K562 (cell line): ENCODE data around the gene ARSD. TPM values are rescaled to one million over a fixed set of nuclear protein-coding genes. Genes with fewer than 3 reads are reported as not detected.

Source experiments
- ATAC-seq: fragments of 200-7000 bp; cut with Tn5 transposase; 3 replicates; pipeline ENCODE4 v1.9.1; 2020; ENCODE audit warnings: moderate library complexity
- BruUV-seq: library from RNA; stranded (reverse); fragments of 400-500 nt; replicated peaks from 2 replicates; lab custom pipeline; 2021; lab: Mats Ljungman, UMichigan
- CTCF ChIA-PET: fragments of 300-600 bp; formaldehyde crosslinking; extraction: SDS; loops from one replicate; lab custom pipeline; 2021; ENCODE audit warnings: low intra/inter-chr PET ratio; lab: Yijun Ruan, JAX
- POLR2A ChIA-PET: fragments of 300-600, 350-650 bp; sonication (Branson Sonifier 250); formaldehyde crosslinking; extraction: SDS; loops from one replicate; lab custom pipeline; 2021; ENCODE audit warnings: antibody characterized with exemption, inconsistent platforms; lab: Yijun Ruan, JAX
- DNase-seq, 4 experiments: peaks; one replicate each; pipeline versions ENCODE4 v3.0.0 to v3.0.0-alpha.2; 2011 to 2018; ENCODE audit warnings: low spot score in 3 of 4, mixed read lengths in 3 of 4; ENCODE audit errors: extremely low read depth in 1 of 4
- FAIRE-seq: peaks from 2 replicates; lab custom pipeline; 2011; peaks lifted over from hg19 to GRCh38; lab: Jason Lieb, UNC
- H2AFZ ChIP-seq: 2 replicates; pipeline ENCODE4 v1.6.0; 2011; ENCODE audit warnings: low read depth, low read length, control low read depth, inconsistent platforms
- H3K27ac ChIP-seq: fragments of 200-600 bp; 3 replicates; pipeline ENCODE4 v1.8.0; 2011; ENCODE audit warnings: low read depth, mild to moderate bottlenecking, control low read depth, inconsistent platforms, low read length, moderate library complexity, mixed read lengths; ENCODE audit errors: extremely low read depth
- H3K27me3 ChIP-seq, 2 experiments: fragments of 300-600 bp in 1 of 2; 2 replicates in 1 of 2; 3 replicates in 1 of 2; pipeline versions ENCODE4 v1.6.0 to v1.8.0; 2011; ENCODE audit warnings: inconsistent platforms in 2 of 2, low read length in 2 of 2, mild to moderate bottlenecking in 1 of 2, mixed read lengths in 1 of 2, moderate library complexity in 1 of 2; ENCODE audit not compliant: control insufficient read depth in 2 of 2, insufficient read depth in 2 of 2
- H3K36me3 ChIP-seq: fragments of 300-600 bp; 3 replicates; pipeline ENCODE4 v1.8.0; 2011; ENCODE audit warnings: mild to moderate bottlenecking, low read length, inconsistent platforms; ENCODE audit not compliant: control insufficient read depth, insufficient read depth
- H3K4me1 ChIP-seq, 2 experiments: fragments of 200-600 bp in 1 of 2; replicated peaks in 1 of 2; 2 replicates in 1 of 2; 3 replicates in 1 of 2; pipeline versions ENCODE4 v1.5.1 to v1.8.0; 2011; ENCODE audit warnings: inconsistent platforms in 2 of 2, low read length in 2 of 2, mild to moderate bottlenecking in 1 of 2, mixed read lengths in 1 of 2, moderate library complexity in 1 of 2; ENCODE audit not compliant: control insufficient read depth in 2 of 2, insufficient read depth in 2 of 2
- H3K4me2 ChIP-seq: 2 replicates; pipeline ENCODE4 v1.6.1; 2011; ENCODE audit warnings: low read length, control low read depth, inconsistent platforms, mixed read lengths; ENCODE audit not compliant: insufficient read depth
- H3K4me3 ChIP-seq: fragments of 200-600 bp; sonication (generic), shearing (Covaris generic); 2 replicates; pipeline ENCODE4 v1.5.1; 2016; ENCODE audit warnings: control low read depth, inconsistent platforms
- H3K79me2 ChIP-seq: fragments of 200-600 bp; 3 replicates; pipeline ENCODE4 v1.8.0; 2011; ENCODE audit warnings: low read length, inconsistent platforms; ENCODE audit not compliant: control insufficient read depth, insufficient read depth
- H3K9ac ChIP-seq, 2 experiments: 2 replicates each; pipeline versions ENCODE4 v1.6.0 to v1.6.1; 2011; ENCODE audit warnings: low read depth in 2 of 2, low read length in 2 of 2, control low read depth in 1 of 2, inconsistent platforms in 1 of 2, mild to moderate bottlenecking in 1 of 2, mixed read lengths in 1 of 2; ENCODE audit not compliant: insufficient read depth in 1 of 2
- H3K9me1 ChIP-seq: one replicate; pipeline ENCODE4 v1.6.0; 2011; ENCODE audit warnings: inconsistent platforms, mild to moderate bottlenecking, low read length, moderate library complexity; ENCODE audit not compliant: control insufficient read depth, insufficient read depth
- H3K9me3 ChIP-seq: replicated peaks from 2 replicates; pipeline ENCODE4 v1.5.1; 2011; ENCODE audit warnings: low read depth, low read length, inconsistent platforms; ENCODE audit not compliant: control insufficient read depth, insufficient read depth
- H4K20me1 ChIP-seq: replicated peaks from 2 replicates; pipeline ENCODE4 v1.6.1; 2011; ENCODE audit warnings: low read length, inconsistent platforms, mixed read lengths; ENCODE audit not compliant: control insufficient read depth, insufficient read depth
- FOXA3 ChIP-seq, 2 experiments: fragments of 450-650 bp in 1 of 2; sonication (generic) in 1 of 2; formaldehyde crosslinking; IDR thresholded peaks in 1 of 2; conservative IDR thresholded peaks in 1 of 2; 2 replicates each; pipeline versions ENCODE4 v1.4.0 to v1.8.0; 2020 to 2022; ENCODE audit warnings: mild to moderate bottlenecking in 2 of 2, missing genetic modification reagents in 1 of 2
- L3MBTL2 ChIP-seq: fragments of 450-650 bp; IDR thresholded peaks from 2 replicates; pipeline ENCODE4 v1.6.1; 2016; ENCODE audit warnings: mild to moderate bottlenecking, moderate library complexity
- NEUROD1 ChIP-seq: fragments of 150-350 bp; IDR thresholded peaks from 2 replicates; pipeline ENCODE4 v1.6.1; 2014; ENCODE audit warnings: borderline replicate concordance, low read length, low read depth; ENCODE audit not compliant: partially characterized antibody
- POLR2AphosphoS5 ChIP-seq: IDR thresholded peaks from 2 replicates; pipeline ENCODE4 v1.6.1; 2011; ENCODE audit warnings: mild to moderate bottlenecking, low read depth, low read length, moderate library complexity; ENCODE audit not compliant: control insufficient read depth, insufficient read depth
- SP1 ChIP-seq: sonication (generic); formaldehyde crosslinking; IDR thresholded peaks from 2 replicates; pipeline ENCODE4 v1.8.1; 2022; ENCODE audit warnings: mild to moderate bottlenecking, missing genetic modification reagents
- ZNF175 ChIP-seq: fragments of 200-800 bp; sonication (Bioruptor generic); IDR thresholded peaks from 2 replicates; pipeline ENCODE4 v1.6.1; 2016; ENCODE audit warnings: low read depth, mild to moderate bottlenecking, missing genetic modification characterization, missing compliant biosample characterization
- ZNF277 ChIP-seq: fragments of 250-450 bp; sonication (Bioruptor Pico); IDR thresholded peaks from 2 replicates; pipeline ENCODE4 v1.8.0; 2022; ENCODE audit warnings: inconsistent platforms, mild to moderate bottlenecking, moderate library complexity, borderline replicate concordance
- ZNF589 ChIP-seq: fragments of 200-800 bp; sonication (Bioruptor generic); IDR thresholded peaks from 2 replicates; pipeline ENCODE4 v1.6.1; 2016; ENCODE audit warnings: low read depth, missing genetic modification characterization, missing compliant biosample characterization
- WGBS: fragments of 100-300 bp; shearing (Covaris generic); methylation state at CpG from one replicate; pipeline ENCODE4 v1.1.6; 2016; ENCODE audit warnings: low coverage, mixed read lengths; ENCODE audit not compliant: insufficient coverage; ENCODE audit errors: missing lambda C conversion rate; 5-methylcytosine and 5-hydroxymethylcytosine counted together
- in situ Hi-C: fragments of 300-500 bp; cut with MboI; formaldehyde crosslinking; loops from 4 replicates; pipeline ENCODE4 v1.15.0; 2018; ENCODE audit warnings: inconsistent platforms, mixed read lengths
- intact Hi-C: fragments of 100-400 bp; cut with micrococcal nuclease; formaldehyde crosslinking; loops from 2 replicates; pipeline ENCODE4 v1.14.2; 2022
- polyA plus RNA-seq, 8 experiments: library from polyadenylated mRNA; depleted of rRNA in 4 of 8; stranded (reverse) in 5 of 8; unstranded in 3 of 8; fragments of >200 nt; fragmentation: Nextera tagmentation in 2 of 8; fragmentation: Illumina TruSeq in 1 of 8; extraction: Ambion mirVana in 2 of 8; extraction: Trizol in 1 of 8; gene quantifications; 2 replicates each; pipeline versions ENCODE4 v1.2.1 to v1.2.3, GENCODE V29; 2011 to 2014; ENCODE audit warnings: inconsistent platforms in 1 of 8, missing spikeins in 1 of 8
- total RNA-seq, 7 experiments: library from RNA; depleted of rRNA in 6 of 7; stranded (reverse); fragments of >200 nt in 6 of 7; fragmentation: Illumina TruSeq in 2 of 7; extraction: Trizol in 2 of 7; gene quantifications; 2 replicates each; pipeline versions ENCODE4 v1.2.1 to v1.2.3, GENCODE V29; 2011 to 2021; ENCODE audit warnings: low replicate concordance in 1 of 7
- TF ChIP-seq, protein P1 (sequence below): fragments of 450-650 bp; IDR thresholded peaks from 2 replicates; pipeline ENCODE4 v1.6.1; 2016; ENCODE audit warnings: mild to moderate bottlenecking, moderate library complexity

ARSD gene
- total and polyA plus RNA-seq, 9 of the 15 experiments (the other 6 are each of a cell fraction or from before 2014, with no cell fraction given) = 0.05 to 0.23 (median 0.09) TPM; not detected in 1

- in situ Hi-C loops (no loop called here), intact Hi-C loops (no loop called here)
- Histone ChIP-seq H3K9ac (no peak overlapping the region), H3K27ac (no peak overlapping the region), H3K36me3 (no peaks in the 10 kb centered on the region), H2AFZ (no peak overlapping the region), H3K9me3 (no peaks in the 10 kb centered on the region; the same call in 1 of the 2 replicates), H3K9me1 (no peaks in the 10 kb centered on the region), H3K27me3 (peaks cover 6 to 23% of the 10 kb centered on the region in 2 experiments; a peak in 3 of 5 replicates), H3K4me3 (no peak overlapping the region), H3K79me2 (no peaks in the 10 kb centered on the region), H3K4me1 (no peaks in the 10 kb centered on the region; a peak in 1 of 5 replicates), H3K4me2 (no peak overlapping the region), H4K20me1 (no peaks in the 10 kb centered on the region)
- BruUV-seq = no TSS peak
- FAIRE-seq (no peak), ATAC-seq (no peak), DNase-seq (no peak)
- POLR2A ChIA-PET = interaction anchor here (0.5 kb wide), 1 partner anchor 82 kb away, joined by 3 read pairs; no protein-coding TSS in a partner anchor
- WGBS = 5% methylated on average over 6 of the region's 6 CpGs
- CTCF ChIA-PET = no interaction called here
- TF ChIP-seq SP1 (no peak), POLR2AphosphoS5 (no peak), ZNF589 (CRISPR knock-in tag) (no peak), ZNF175 (CRISPR knock-in tag) (no peak), ZNF277 (CRISPR knock-in tag) (no peak), L3MBTL2 (no peak), NEUROD1 (no peak), FOXA3 (CRISPR knock-in tag; conservative IDR thresholded peaks at IDR 0.05 in 1 of 2, IDR thresholded peaks at IDR 0.05 in 1 of 2) (no peak)
- TF ChIP-seq, protein P1, sequence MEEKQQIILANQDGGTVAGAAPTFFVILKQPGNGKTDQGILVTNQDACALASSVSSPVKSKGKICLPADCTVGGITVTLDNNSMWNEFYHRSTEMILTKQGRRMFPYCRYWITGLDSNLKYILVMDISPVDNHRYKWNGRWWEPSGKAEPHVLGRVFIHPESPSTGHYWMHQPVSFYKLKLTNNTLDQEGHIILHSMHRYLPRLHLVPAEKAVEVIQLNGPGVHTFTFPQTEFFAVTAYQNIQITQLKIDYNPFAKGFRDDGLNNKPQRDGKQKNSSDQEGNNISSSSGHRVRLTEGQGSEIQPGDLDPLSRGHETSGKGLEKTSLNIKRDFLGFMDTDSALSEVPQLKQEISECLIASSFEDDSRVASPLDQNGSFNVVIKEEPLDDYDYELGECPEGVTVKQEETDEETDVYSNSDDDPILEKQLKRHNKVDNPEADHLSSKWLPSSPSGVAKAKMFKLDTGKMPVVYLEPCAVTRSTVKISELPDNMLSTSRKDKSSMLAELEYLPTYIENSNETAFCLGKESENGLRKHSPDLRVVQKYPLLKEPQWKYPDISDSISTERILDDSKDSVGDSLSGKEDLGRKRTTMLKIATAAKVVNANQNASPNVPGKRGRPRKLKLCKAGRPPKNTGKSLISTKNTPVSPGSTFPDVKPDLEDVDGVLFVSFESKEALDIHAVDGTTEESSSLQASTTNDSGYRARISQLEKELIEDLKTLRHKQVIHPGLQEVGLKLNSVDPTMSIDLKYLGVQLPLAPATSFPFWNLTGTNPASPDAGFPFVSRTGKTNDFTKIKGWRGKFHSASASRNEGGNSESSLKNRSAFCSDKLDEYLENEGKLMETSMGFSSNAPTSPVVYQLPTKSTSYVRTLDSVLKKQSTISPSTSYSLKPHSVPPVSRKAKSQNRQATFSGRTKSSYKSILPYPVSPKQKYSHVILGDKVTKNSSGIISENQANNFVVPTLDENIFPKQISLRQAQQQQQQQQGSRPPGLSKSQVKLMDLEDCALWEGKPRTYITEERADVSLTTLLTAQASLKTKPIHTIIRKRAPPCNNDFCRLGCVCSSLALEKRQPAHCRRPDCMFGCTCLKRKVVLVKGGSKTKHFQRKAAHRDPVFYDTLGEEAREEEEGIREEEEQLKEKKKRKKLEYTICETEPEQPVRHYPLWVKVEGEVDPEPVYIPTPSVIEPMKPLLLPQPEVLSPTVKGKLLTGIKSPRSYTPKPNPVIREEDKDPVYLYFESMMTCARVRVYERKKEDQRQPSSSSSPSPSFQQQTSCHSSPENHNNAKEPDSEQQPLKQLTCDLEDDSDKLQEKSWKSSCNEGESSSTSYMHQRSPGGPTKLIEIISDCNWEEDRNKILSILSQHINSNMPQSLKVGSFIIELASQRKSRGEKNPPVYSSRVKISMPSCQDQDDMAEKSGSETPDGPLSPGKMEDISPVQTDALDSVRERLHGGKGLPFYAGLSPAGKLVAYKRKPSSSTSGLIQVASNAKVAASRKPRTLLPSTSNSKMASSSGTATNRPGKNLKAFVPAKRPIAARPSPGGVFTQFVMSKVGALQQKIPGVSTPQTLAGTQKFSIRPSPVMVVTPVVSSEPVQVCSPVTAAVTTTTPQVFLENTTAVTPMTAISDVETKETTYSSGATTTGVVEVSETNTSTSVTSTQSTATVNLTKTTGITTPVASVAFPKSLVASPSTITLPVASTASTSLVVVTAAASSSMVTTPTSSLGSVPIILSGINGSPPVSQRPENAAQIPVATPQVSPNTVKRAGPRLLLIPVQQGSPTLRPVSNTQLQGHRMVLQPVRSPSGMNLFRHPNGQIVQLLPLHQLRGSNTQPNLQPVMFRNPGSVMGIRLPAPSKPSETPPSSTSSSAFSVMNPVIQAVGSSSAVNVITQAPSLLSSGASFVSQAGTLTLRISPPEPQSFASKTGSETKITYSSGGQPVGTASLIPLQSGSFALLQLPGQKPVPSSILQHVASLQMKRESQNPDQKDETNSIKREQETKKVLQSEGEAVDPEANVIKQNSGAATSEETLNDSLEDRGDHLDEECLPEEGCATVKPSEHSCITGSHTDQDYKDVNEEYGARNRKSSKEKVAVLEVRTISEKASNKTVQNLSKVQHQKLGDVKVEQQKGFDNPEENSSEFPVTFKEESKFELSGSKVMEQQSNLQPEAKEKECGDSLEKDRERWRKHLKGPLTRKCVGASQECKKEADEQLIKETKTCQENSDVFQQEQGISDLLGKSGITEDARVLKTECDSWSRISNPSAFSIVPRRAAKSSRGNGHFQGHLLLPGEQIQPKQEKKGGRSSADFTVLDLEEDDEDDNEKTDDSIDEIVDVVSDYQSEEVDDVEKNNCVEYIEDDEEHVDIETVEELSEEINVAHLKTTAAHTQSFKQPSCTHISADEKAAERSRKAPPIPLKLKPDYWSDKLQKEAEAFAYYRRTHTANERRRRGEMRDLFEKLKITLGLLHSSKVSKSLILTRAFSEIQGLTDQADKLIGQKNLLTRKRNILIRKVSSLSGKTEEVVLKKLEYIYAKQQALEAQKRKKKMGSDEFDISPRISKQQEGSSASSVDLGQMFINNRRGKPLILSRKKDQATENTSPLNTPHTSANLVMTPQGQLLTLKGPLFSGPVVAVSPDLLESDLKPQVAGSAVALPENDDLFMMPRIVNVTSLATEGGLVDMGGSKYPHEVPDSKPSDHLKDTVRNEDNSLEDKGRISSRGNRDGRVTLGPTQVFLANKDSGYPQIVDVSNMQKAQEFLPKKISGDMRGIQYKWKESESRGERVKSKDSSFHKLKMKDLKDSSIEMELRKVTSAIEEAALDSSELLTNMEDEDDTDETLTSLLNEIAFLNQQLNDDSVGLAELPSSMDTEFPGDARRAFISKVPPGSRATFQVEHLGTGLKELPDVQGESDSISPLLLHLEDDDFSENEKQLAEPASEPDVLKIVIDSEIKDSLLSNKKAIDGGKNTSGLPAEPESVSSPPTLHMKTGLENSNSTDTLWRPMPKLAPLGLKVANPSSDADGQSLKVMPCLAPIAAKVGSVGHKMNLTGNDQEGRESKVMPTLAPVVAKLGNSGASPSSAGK = no peak
Observed at GRCh38 chrX:2972391-2972790, 43.3 kb upstream of the ARSD start.
